Left ventricle myocardium superior (tissue), 1 donor: ENCODE measurements around the gene PHACTR1. TPM values are rescaled to one million over a fixed set of nuclear protein-coding genes. Genes with fewer than 3 reads are reported as not detected.
A peak's percentile ranks its signal among the peaks of the same experiment; 100 is the strongest.

Experiments used
- ATAC-seq: fragments of 200-7000 bp; cut with Tn5 transposase; one replicate; pipeline ENCODE4 v1.9.1; 2020; ENCODE audit warnings: mild to moderate bottlenecking, moderate library complexity
- DNase-seq: peaks from one replicate; pipeline ENCODE4 v3.0.0-alpha.2; 2020
- intact Hi-C: fragments of 100-400 bp; cut with micrococcal nuclease; formaldehyde crosslinking; loops from one replicate; pipeline ENCODE4 v1.11.0; 2022
- total RNA-seq: library from RNA; stranded (reverse); fragmentation: NEBNext Ultra II Directional; extraction: Animal tissue kit (Norgen Biotek cat#: 25700); gene quantifications from one replicate; pipeline ENCODE4 v1.2.1, GENCODE V29; 2021
- donor health status: DM: no; HTN: yes; CAD: no; lungs with severe emphysema.

The PHACTR1 gene
- total RNA-seq, 1 donor from 2014 or later, result 124 TPM

- DNase-seq, result no peak
- intact Hi-C loops, result no loop called here
- ATAC-seq, result no peak
These were observed 356.2 kb downstream of the PHACTR1 start for GRCh38 chr6:13072686-13073347.

GRCh38 chr6:13074415-13075140 lies 358.0 kb downstream of the PHACTR1 start:
- intact Hi-C loops, result no loop called here
- ATAC-seq (no peak), DNase-seq (no peak)

- intact Hi-C loops, result no loop called here
- ATAC-seq, result no peak
- DNase-seq, result no peak
These were observed 358.7 kb downstream of the PHACTR1 start for GRCh38 chr6:13075141-13075845.

- intact Hi-C loops, result no loop called here
- ATAC-seq, result peak; percentile 40
- DNase-seq, result no peak
These were observed 360.0 kb downstream of the PHACTR1 start for GRCh38 chr6:13076575-13076974.

GRCh38 chr6:13077117-13077516 lies 360.6 kb downstream of the PHACTR1 start:
- ATAC-seq (peak; percentile 38), DNase-seq (no peak)
- intact Hi-C loops, result no loop called here

- ATAC-seq (peak; percentile 43), DNase-seq (no peak)
- intact Hi-C loops, result no loop called here
These were observed 362.6 kb downstream of the PHACTR1 start for GRCh38 chr6:13079096-13079723.

GRCh38 chr6:13080462-13081188 lies 364.1 kb downstream of the PHACTR1 start:
- intact Hi-C loops, result no loop called here
- ATAC-seq (no peak), DNase-seq (no peak)

- intact Hi-C loops, result no loop called here
These were observed 364.6 kb downstream of the PHACTR1 start for GRCh38 chr6:13081189-13081563.

GRCh38 chr6:13089296-13089994 lies 372.9 kb downstream of the PHACTR1 start:
- intact Hi-C loops, result no loop called here
- DNase-seq (no peak), ATAC-seq (peak; percentile 46)

More at GRCh38 chr6:13081189-13081563, 364.6 kb downstream of the PHACTR1 start:
- ATAC-seq (no peak), DNase-seq (no peak)

- ATAC-seq (peak; percentile 14), DNase-seq (no peak)
- intact Hi-C loops, result no loop called here
These were observed 374.6 kb downstream of the PHACTR1 start for GRCh38 chr6:13091192-13091591.

GRCh38 chr6:13094781-13095425 lies 378.3 kb downstream of the PHACTR1 start:
- intact Hi-C loops, result no loop called here
- ATAC-seq, result no peak
- DNase-seq, result no peak

GRCh38 chr6:13096084-13096483 lies 379.5 kb downstream of the PHACTR1 start:
- intact Hi-C loops, result no loop called here
- DNase-seq (no peak), ATAC-seq (no peak)

GRCh38 chr6:13097454-13097853 lies 380.9 kb downstream of the PHACTR1 start:
- ATAC-seq (peak; percentile 72), DNase-seq (no peak)
- intact Hi-C loops, result no loop called here

- ATAC-seq, result no peak
- DNase-seq, result no peak
- intact Hi-C loops, result no loop called here
These were observed 381.4 kb downstream of the PHACTR1 start for GRCh38 chr6:13098006-13098405.

- intact Hi-C loops, result no loop called here
- DNase-seq (no peak), ATAC-seq (no peak)
These were observed 382.4 kb downstream of the PHACTR1 start for GRCh38 chr6:13098793-13099570.

GRCh38 chr6:13099771-13100170 lies 383.2 kb downstream of the PHACTR1 start:
- intact Hi-C loops, result no loop called here
- ATAC-seq (no peak), DNase-seq (no peak)

- DNase-seq (no peak), ATAC-seq (no peak)
- intact Hi-C loops, result no loop called here
These were observed 384.8 kb downstream of the PHACTR1 start for GRCh38 chr6:13101409-13101808.
